Stimulated activated CD4-positive, alpha-beta T cell treated with anti-CD3 and anti-CD28 coated beads, Interleukin-4, amount 100 ng/mL, for 48 hours (primary cell): ENCODE results near the gene NAV3.

Experiments used
- DNase-seq, 2 donors: peaks; one replicate each; pipeline ENCODE4 v3.0.0-alpha.2; 2020; ENCODE audit warnings: low read depth in 2 of 2

The NAV3 gene, protein sequence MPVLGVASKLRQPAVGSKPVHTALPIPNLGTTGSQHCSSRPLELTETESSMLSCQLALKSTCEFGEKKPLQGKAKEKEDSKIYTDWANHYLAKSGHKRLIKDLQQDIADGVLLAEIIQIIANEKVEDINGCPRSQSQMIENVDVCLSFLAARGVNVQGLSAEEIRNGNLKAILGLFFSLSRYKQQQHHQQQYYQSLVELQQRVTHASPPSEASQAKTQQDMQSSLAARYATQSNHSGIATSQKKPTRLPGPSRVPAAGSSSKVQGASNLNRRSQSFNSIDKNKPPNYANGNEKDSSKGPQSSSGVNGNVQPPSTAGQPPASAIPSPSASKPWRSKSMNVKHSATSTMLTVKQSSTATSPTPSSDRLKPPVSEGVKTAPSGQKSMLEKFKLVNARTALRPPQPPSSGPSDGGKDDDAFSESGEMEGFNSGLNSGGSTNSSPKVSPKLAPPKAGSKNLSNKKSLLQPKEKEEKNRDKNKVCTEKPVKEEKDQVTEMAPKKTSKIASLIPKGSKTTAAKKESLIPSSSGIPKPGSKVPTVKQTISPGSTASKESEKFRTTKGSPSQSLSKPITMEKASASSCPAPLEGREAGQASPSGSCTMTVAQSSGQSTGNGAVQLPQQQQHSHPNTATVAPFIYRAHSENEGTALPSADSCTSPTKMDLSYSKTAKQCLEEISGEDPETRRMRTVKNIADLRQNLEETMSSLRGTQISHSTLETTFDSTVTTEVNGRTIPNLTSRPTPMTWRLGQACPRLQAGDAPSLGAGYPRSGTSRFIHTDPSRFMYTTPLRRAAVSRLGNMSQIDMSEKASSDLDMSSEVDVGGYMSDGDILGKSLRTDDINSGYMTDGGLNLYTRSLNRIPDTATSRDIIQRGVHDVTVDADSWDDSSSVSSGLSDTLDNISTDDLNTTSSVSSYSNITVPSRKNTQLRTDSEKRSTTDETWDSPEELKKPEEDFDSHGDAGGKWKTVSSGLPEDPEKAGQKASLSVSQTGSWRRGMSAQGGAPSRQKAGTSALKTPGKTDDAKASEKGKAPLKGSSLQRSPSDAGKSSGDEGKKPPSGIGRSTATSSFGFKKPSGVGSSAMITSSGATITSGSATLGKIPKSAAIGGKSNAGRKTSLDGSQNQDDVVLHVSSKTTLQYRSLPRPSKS (N-terminal part only)

DNA sequence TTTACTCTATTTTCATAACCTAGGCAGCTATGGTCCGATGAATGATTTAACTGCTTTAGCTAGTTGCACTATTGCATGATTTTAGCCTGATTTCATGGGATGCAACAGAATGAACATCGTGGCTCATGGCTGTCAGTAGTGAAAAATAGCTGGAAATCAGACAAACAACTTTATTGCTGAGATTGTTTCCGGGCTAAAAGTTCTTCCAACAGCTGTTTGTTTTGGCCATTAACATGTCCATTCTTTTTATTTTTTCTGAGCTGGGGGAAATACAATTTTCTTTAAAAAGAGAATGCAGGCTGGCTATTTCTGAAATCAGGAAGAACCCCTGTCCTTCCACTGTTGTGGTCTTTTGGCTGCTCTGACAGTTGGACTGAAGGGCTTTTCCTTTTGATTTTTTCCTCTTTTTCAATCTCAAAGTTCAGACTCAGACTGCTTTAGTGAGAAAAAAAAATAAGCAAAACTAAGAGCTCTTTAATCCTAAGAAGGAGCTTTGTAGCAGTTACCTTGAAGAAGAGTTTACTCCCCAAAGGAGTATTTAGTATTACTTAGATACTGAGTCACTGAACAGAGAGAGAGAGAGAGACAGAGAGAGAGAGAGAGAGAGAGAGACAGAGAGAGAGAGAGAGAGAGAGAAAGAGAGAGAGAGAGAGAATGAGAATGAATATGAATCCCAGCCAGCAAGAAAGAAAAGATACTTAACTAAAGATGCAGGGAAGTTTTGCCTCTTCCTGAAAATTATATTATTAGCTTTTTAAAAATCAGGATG, at the start of gene NAV3:
Gene NAV3 (plus strand): TSS at position 312 of the 769 bp plus-strand sequence. CDS start 568 bp downstream, outside the sequence.
- no peak for DNase-seq

DNA sequence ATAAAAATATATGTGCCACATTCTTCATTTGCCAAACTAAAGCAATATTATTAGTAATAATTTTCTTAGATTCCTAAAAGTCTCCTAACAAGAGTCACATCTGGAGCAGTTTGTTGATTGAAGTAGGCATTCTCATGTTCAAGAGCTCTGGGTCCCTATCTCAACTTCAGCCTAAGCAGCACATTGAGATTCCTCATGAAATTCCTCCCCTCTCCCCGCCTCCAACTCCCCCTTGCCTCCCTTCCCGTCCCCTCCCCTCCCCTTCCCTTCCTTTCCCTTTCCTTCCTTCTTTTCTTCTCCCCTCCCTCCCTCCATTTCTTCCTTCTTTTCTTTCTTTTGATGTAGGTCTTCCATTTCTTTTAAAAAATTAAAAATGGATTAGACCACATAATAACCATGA, 48.7 kb upstream of the NAV3 start:
- no peak for DNase-seq

DNA sequence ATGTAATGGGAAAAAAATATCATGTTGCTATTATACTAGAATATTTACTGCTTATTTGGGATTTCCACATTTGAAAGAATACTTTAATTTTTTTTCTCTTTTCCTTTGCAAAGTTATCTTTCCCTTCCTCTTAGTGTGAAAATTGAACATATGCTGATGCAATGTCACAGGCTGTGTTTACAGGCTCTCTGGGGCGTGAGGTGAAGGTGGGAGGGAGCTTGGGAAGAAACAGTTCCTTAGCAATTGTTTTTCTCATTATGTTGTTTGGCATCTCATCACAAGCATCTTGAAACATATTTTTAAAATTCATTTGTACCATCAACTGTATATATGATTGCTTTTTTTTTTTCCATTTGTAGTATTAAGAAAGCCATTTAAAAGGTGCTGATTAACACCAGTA, 47.9 kb upstream of the NAV3 start:
- DNase-seq, result no peak

DNA sequence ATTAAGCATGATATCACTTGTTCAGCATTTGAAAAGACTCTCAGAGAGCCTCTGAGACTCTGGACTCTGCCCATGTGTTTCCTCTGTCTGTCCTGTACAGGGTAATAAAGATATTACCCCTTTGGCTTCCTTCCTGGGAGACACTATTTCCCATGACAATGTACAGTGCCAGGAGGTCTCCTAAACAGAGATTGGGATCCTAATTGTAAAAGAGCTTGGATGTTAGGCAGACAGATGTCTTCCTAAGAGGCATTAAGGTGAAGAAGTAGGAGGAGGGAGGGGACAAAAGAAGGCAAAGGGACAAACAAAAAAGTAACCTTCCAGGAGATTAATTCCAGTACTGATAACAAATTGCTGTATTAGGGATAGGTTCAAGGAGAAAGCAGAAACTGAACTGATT, 45.5 kb upstream of the NAV3 start:
- DNase-seq, result no peak

DNA sequence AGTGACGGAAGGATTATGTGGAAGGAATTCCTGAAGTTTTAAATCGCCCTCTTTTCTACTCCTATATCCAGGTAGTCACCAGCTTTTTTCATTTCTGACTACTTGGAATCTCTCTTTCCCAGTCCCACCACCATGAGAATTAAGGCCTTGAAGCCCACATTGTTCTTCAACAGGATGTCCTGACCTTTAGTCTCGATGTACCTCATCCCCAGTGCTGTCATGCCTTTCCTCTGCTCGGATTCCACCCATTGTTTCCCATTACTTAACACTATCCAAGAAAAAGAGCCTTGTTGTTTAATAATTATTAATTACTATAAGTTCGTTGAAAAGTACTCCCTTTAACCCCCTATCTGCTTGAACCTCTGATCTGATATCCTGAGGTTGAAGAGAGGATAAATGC, 44.0 kb upstream of the NAV3 start:
- no peak for DNase-seq

DNA sequence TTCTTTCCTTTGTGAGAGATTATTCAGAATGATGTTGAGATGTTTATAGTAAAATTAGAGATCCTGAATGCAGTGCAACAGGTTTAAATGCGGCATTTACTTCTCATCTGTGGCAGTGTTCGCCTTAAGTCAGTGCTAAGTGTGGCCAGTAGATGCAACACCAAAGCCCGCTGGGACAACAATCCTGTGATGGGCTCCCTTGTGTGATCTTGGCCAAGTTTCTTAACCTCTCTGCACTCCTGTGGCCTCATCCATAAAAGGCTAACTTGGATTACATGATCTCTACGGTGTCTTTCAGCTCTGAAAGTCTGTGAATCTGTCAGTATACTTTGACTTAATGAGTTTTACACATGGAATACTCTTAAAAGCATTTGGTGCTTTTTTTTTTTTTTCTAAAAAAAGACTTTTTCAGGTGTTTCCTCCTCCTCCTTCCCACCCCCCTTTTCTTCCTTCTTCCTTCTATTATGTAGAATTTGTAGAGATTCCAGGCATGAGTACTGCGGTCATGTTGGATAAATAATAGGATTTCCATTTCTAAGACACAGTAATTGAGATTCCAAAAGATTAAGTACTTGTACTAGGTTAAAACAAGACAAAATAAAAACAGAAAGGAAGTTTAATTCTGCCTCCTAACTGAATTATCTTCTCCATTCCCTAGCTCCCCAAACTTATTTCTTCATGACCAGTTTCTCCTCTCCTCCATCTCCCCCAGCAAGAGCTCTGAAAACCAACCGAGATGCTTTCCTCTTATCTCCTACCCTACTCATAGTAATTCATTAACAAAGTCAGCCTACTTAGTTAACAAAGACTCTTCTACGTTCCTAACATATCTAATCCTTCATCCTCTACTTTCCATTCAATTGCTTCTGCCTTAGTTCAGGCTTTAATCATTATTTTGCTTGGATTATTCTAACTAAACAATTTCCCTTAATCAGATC, 42.2 kb upstream of the NAV3 start:
- DNase-seq, result no peak

DNA sequence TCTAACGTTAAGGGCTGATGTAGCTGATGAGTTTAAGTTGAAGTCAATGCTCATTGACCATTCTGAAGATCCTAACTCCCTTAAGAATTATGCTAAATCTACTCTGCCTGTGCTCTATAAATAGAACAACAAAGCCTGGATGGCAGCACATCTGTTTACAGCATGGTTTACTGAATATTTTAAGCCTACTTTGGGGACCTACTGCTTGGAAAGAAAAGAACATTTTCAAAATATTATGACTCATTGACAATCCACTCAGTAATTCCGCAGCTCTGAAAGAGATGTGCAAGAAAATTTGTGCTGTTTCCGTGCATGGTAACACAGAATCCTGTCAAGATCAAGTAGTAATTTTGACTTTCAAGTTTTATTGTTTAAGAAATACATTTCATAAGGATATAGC, 35.0 kb upstream of the NAV3 start:
- no peak for DNase-seq

DNA sequence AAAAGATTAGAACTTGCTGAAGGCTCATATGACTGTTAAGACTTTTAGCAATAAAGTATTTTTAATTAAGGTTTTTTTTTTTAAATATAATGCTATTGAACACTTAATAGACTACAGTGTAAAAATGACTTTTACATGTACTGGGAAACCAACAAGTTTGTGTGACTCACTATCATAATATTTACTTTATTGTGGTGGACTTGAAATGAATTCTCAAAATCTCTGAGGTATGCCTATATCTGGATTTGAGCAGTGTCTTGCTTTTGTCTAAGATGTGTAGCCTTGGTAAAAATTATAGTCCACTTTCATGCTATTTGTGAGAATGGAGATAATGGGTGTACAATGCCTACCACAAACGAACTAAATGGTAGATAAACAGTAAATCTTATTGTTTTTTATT, 33.9 kb upstream of the NAV3 start:
- DNase-seq, result no peak

DNA sequence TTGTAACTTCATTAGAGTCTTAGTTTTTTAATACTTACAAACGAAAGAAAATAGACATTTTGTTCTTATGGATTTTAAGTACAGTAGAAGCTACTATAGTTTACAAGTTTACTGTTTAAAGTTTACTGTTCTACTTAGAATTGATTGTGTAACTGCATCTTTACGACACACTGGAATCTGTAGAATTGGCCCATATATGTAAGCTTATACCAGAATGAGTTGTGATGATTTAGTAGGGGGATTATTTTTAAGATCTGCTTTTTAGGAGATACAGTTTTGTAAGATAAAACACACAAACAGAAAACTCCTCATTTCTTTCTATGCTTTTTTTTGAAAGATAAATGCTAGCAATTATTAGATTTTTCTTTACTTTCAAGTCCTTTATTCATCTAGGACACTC, 30.2 kb upstream of the NAV3 start:
- DNase-seq, result no peak

DNA sequence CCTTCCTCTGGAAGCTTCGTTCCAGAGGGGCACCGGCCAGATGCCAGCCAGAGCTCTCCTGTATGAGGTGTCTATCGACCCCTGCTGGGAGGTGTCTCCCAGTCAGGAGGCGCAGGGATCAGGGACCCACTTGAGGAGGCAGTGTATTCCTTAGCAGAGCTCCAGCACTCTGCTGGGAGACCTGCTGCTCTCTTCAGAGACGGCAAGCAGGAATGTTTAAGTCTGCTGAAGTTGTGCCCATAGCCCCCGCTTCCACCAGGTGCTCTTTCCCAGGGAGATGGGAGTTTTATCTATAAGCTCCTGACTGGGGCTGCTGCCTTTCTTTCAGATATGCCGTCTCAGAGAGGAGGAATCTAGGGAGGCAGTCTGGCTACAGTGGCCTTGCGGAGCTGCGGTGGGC, 22.2 kb upstream of the NAV3 start:
- no peak for DNase-seq

DNA sequence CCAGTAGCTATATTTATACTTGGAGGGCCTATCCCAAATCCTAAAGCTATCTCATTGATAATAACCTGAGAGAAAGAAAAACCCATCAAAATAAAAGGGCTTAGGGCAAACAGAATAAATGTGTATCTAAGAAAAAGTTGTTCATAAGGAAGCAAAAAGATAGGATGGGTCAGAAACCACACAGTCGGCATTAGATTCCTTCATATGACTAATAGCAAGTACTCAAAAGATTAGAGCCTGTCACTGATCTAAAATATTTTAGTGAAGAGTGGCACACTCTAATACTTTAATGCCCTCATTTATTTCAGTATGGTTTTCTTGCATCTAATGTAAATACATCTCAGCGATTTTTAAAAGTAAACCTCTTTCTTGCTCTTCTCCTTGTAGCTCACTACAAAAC, 17.1 kb upstream of the NAV3 start:
- no peak for DNase-seq

DNA sequence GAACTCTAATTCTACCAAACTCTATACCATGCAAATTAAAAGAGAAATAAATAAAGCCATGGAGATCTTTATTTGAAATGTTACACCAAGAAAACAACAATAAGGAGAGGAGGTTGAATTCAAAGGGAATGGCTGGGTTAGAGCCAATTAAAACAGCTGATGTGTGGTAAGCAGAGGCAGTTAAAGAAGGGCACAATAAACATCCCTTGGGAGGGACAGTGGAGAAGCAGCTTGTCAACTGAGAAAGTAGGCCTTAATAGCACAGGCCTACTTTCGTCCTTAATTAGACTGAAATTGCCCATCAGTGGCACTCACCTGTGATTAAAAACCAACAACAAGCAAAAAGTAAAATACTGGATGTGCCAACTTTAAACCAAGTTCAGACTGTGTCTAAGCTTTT, 16.3 kb upstream of the NAV3 start:
- DNase-seq, result no peak

DNA sequence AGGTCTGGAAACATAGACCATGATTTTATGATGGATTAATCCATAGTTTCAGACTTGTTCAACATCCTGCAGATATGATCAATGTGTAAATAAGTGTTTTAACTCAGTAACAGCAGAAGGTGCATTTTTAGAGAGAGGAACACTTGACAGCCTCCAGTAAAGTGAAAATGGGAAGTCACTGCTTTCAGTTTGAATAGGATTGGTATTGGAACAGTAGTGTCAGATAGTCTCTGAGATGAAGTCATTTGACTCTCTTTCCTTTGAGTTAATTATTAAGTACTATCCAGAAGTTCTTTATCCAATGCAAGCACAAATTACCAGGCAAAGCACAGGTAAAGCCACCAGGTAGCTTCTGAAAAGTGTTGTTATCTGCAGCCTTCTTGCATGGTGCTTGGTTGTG, 14.5 kb upstream of the NAV3 start:
- DNase-seq, result no peak

DNA sequence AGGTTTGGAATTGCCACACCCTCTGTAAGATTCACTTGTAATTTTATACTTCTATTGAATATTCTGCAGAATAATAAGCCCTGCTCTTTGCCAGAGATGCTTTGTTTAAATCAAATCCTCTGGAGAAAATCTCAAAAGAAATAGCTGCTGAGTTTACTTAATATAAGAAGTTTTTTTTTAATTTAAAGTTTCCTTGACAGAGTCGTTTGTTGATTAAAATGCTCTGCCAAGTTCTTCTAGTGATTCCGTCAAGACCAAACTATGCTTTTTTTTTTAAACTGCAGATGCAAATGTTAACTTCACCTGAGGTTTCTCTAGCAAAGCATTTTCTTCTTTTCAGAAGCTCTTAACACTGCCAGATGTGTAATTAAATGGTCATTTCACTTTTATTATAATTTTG, 13.4 kb upstream of the NAV3 start:
- DNase-seq, result no peak

DNA sequence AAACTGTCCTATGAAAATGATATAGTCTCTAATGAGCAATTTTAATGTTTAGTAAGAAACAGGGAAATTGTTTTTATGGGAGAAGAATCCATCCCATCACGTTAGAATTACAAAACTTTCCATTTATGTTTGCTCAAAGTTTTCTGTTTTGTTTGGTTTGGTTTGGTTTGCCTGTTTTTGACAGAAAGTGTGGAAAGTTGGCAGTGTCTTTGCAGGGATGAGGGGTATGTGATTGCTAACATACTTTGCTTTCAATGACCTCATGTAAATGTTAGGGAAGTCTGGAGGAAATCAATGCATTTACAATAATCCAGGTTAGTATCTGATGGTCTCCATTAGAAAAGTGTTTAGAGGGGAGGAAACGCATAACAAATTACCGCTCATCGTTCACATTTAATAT, 12.3 kb upstream of the NAV3 start:
- no peak for DNase-seq

DNA sequence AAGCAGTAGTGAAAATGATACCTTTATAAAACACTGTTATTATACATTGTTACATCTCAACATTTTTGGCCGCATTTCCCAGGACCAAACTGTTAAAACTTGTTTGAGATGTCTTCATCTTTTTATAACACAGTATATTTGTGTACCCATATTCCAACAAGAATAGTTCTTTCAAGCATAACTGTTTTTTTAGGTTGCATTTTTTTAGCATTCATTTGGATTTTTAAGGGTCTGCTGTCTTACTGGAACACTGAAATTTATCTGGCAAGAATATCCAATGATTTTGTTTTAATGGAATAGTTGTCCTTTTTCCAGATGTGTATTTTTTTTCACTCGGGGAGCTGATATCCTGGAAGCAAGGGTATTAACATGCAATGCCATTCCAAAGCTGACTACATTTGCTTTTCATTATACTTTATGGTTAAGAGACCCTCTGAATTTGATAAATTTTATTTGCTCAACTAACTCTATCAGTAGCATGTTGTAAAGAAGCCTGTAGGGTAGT, 8.9 kb upstream of the NAV3 start:
- DNase-seq, result no peak

DNA sequence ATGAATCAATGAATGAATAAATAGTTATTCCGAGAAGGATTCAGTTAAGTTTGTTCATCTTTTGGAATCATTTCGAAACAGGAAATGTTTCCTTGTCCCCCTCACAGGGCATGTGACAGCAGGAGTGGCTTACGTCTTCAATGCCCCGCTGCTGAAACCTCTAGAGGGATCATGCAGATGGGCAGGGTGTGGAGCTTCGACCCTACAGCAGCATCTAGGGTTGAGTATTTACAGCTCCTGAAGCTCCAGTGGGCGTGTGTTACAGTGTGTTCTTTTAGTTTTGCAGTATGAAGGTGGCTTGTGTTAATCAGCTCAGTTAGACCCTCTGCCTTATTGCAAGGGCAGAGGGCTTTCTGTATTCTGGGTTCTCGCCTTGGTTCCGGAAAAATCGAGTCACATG, 2.6 kb downstream of the NAV3 start:
- DNase-seq, result no peak

DNA sequence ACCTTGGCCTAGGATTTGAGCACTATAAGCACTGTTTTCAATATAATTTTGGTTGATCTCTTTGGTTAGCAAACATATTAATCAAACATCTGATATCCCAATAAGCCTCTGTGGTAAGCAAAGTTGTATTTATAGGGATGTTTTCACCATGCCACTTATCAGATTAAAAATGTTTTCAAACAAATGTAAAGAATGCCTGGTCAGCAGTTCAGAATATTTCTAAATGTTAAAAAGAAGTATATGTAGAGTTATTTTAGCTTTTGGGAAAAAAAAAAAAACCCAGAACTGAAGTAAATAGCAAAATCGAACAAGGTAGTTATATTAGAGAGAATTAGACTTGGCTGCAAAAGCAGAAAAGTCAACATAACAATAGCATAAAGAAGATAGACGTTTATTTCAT, 3.9 kb downstream of the NAV3 start:
- no peak for DNase-seq

DNA sequence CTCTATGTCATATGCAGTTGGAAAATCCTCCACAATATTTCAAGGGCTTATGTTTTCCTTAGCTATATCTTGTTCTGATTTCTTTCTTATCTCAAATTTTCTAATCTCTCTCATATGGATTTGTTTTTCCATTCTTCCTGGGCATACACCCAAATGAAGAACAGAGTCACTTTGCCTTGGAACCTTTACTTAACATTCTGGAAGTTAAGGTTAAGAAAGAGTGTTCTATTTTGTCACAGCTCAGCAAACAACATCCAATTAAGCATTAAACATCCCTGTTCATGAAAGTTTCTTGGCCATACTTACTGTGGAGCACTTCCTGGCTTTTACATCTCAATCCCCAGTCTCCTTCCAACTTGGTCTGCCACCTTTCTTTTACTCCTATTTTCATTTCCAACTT, 5.3 kb downstream of the NAV3 start:
- DNase-seq, result no peak

DNA sequence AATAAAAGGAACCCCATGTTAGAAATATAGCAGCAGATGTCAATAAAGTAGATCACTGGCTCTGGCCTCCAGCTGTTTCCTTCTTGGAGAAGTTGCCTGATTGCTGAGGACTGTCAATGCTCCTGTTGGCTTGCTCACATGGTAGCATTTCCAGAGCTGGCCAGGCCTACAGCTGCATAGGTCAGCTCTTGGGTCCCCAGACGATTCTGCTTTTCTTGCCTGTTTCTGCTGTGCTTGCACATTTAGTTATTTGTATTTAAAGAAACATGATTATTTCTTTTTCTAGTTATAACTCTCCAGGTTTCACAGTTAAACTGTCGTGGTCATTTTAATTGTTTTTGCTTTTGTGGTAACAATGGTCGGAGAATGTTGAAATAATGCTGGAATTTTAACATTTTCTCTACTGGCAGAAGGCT, 7.2 kb downstream of the NAV3 start:
- no peak for DNase-seq
